ENCODE measurements around the gene KRTAP21-1. TPM values are rescaled to one million over a fixed set of nuclear protein-coding genes. Genes with fewer than 3 reads are reported as not detected.

Gene KRTAP21-1
- total and polyA plus RNA-seq, 9 donors, result not detected

DNA sequence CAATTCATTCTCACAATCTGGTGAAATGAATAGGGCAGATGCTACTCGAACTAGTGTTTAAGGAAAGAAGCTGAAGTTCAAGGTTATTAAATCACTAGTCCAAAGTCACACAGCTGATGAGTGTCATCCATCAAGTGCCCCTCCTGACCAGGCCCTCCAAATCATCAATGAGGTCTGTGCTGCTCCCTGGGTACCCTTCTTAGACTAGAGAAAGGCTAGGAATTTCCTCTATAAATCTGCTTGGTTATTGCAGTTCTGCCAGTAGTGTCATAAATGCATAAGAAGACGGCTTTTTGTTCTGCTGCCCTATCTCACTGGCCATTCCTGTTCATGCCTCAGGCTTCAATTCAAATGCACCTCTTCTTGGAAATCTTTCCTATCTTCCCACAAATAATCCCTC, 5.5 kb upstream of the KRTAP21-1 start:
- H3K27ac ChIP-seq, result no peak overlapping the region
- no peaks in the 10 kb centered on the region for H3K4me1 ChIP-seq (ENCODE audit: insufficient read depth)
- no peaks in the 10 kb centered on the region for H3K36me3 ChIP-seq
- no peaks in the 10 kb centered on the region for H3K9me3 ChIP-seq
- no peak overlapping the region for H3K4me3 ChIP-seq
- H3K27me3 ChIP-seq, result no peaks in the 10 kb centered on the region
- WGBS, 3 donors, result 47 to 54% (median 49%) methylated on average over 2 of the region's 2 CpGs
- TF ChIP-seq CTCF (IDR thresholded peaks at IDR 0.05) (no peak), POLR2A (IDR thresholded peaks at IDR 0.05) (no peak), EP300 (IDR thresholded peaks at IDR 0.05) (no peak)
- intact Hi-C loops (cut with DNase I), result no loop called here
- no peak for DNase-seq

- 0 to 8% (median 6%) methylated on average over 2 of the region's 2 CpGs for WGBS, 3 donors
Measured at GRCh38 chr21:30758306-30758705, 3.1 kb upstream of the KRTAP21-1 start.

GRCh38 chr21:30747159-30747558, 8.1 kb downstream of the KRTAP21-1 start, which contains the start of gene KRTAP21-2:
KRTAP21-2 (minus strand) TSS chr21:30747259; CDS start chr21:30747202, 57 bp downstream.
- intact Hi-C loops (cut with DNase I), result no loop called here
- TF ChIP-seq POLR2A (IDR thresholded peaks at IDR 0.05), result no peak
- DNase-seq, result no peak

More at GRCh38 chr21:30758306-30758705, 3.1 kb upstream of the KRTAP21-1 start:
- no peaks in the 10 kb centered on the region for H3K36me3 ChIP-seq
- H3K4me3 ChIP-seq, result no peak overlapping the region
- intact Hi-C loops (cut with DNase I), result no loop called here
- no peaks in the 10 kb centered on the region for H3K9me3 ChIP-seq
- TF ChIP-seq CTCF (IDR thresholded peaks at IDR 0.05), result no peak
- no peak for TF ChIP-seq EP300 (IDR thresholded peaks at IDR 0.05)
- TF ChIP-seq POLR2A (IDR thresholded peaks at IDR 0.05), result no peak
- H3K27ac ChIP-seq, result no peak overlapping the region
- DNase-seq, result no peak
- no peaks in the 10 kb centered on the region for H3K27me3 ChIP-seq
- H3K4me1 ChIP-seq (ENCODE audit: insufficient read depth), result no peaks in the 10 kb centered on the region

GRCh38 chr21:30740462-30740861, 14.8 kb downstream of the KRTAP21-1 start:
- Histone ChIP-seq H3K27me3 (no peaks in the 10 kb centered on the region), H3K9me3 (no peaks in the 10 kb centered on the region), H3K4me1 (ENCODE audit: insufficient read depth) (no peaks in the 10 kb centered on the region), H3K27ac (no peak overlapping the region), H3K36me3 (no peaks in the 10 kb centered on the region), H3K4me3 (no peak overlapping the region)
- TF ChIP-seq CTCF (IDR thresholded peaks at IDR 0.05), result no peak
- 76 to 88% (median 85%) methylated on average over 2 of the region's 2 CpGs for WGBS, 3 donors
- intact Hi-C loops (cut with DNase I), result no loop called here
- no peak for DNase-seq

More at GRCh38 chr21:30747159-30747558, 8.1 kb downstream of the KRTAP21-1 start, which contains the start of gene KRTAP21-2:
- Histone ChIP-seq H3K27ac (no peak within 1 kb of the TSS), H3K4me1 (ENCODE audit: insufficient read depth) (no peaks in the 10 kb centered on the region), H3K4me3 (no peak within 1 kb of the TSS), H3K27me3 (no peaks in the 10 kb centered on the region), H3K36me3 (no peaks in the 10 kb centered on the region), H3K9me3 (no peaks in the 10 kb centered on the region)

DNA sequence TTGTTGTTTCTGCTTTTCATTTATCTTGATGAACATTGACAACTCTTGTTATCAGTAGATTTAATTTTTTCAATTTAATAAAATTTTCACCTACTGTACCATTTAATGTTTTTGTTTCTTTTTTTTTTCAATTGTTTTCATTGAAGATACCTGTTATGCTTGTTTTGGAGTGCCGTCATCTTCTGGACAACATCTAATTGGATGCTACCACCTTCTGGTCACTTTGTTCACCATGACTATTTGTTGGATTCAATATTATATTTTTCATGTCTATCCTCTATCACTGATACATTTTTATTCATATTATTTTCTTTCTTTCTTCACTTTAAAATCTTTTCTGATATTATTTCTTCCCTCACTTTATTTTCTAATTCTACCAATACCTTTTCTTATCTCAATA, 22.2 kb downstream of the KRTAP21-1 start:
- no peaks in the 10 kb centered on the region for H3K27me3 ChIP-seq
- TF ChIP-seq POLR2A (IDR thresholded peaks at IDR 0.05) (no peak), CTCF (IDR thresholded peaks at IDR 0.05) (no peak), EP300 (IDR thresholded peaks at IDR 0.05) (no peak)
- 47 to 62% (median 61%) methylated on average over 1 of the region's 1 CpG for WGBS, 3 donors

More for the DNA sequence above, 22.2 kb downstream of the KRTAP21-1 start:
- Histone ChIP-seq H3K4me1 (ENCODE audit: insufficient read depth) (no peaks in the 10 kb centered on the region), H3K27ac (no peak overlapping the region), H3K36me3 (no peaks in the 10 kb centered on the region), H3K4me3 (no peak overlapping the region), H3K9me3 (no peaks in the 10 kb centered on the region)
- intact Hi-C loops (cut with DNase I), result no loop called here
- DNase-seq, result no peak
